Measurements from ENCODE around the gene SYCP3.

DNA sequence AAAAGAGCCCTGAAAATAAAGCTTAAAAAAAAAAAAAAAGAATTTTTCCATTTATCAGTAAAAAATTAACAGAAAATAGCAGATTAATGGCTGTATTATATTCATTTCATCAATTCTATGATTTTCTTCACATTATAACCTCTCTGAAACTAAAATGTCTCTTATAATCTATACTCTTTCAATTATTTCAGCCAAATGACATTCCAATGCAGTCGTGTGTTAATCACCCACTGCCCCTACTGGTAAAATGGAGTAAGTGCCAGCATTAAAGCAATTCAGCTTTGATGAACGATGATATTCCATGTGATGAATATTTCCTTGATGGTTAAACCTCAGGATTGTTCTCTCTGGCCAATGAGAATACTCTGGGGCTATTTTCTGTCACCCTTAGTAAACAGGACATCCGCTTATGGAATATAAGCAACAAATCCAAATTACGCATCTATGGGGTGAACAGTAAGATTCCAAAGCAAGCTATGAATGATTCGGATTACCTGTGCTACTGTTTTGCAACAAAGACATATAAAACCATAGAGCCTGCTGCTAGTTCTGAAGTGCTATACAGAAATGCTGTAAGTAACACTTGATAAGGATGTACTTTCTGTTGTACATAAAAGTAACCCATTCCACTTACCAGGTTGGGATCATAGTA is 20.3 kb upstream of the SYCP3 start:
- TF ChIP-seq, protein P1, sequence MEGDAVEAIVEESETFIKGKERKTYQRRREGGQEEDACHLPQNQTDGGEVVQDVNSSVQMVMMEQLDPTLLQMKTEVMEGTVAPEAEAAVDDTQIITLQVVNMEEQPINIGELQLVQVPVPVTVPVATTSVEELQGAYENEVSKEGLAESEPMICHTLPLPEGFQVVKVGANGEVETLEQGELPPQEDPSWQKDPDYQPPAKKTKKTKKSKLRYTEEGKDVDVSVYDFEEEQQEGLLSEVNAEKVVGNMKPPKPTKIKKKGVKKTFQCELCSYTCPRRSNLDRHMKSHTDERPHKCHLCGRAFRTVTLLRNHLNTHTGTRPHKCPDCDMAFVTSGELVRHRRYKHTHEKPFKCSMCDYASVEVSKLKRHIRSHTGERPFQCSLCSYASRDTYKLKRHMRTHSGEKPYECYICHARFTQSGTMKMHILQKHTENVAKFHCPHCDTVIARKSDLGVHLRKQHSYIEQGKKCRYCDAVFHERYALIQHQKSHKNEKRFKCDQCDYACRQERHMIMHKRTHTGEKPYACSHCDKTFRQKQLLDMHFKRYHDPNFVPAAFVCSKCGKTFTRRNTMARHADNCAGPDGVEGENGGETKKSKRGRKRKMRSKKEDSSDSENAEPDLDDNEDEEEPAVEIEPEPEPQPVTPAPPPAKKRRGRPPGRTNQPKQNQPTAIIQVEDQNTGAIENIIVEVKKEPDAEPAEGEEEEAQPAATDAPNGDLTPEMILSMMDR (conservative IDR thresholded peaks at IDR 0.05; ENCODE audit: low read depth, low read length) = peak; percentile 84
- TF ChIP-seq EZH2 (IDR thresholded peaks at IDR 0.05; ENCODE audit: borderline replicate concordance, low read depth, low read length, poor library complexity, severe bottlenecking) = no peak
